Renal pelvis (tissue), 4 donors: ENCODE data around the gene RNGTT. TPM values are rescaled to one million over a fixed set of nuclear protein-coding genes. Genes with fewer than 3 reads are reported as not detected.
A peak's percentile ranks its signal among the peaks of the same experiment; 100 is the strongest.
"Not testable (repeated sequence)": the region's sequence is repeated elsewhere in the genome, so short reads cannot be mapped to it uniquely, and the experiment has no call there.

ENCODE experiments used
- DNase-seq: peaks from one replicate; pipeline ENCODE4 v3.0.0-alpha.2; 2013
- polyA plus RNA-seq, 3 donors: library from polyadenylated mRNA; unstranded; fragments of 120-200 nt; gene quantifications; one replicate each; pipeline ENCODE4 v1.2.1, GENCODE V29; 2013; ENCODE audit not compliant: insufficient read length in 3 of 3

RNGTT gene
- polyA plus RNA-seq, 3 donors = 13.6 to 16.1 (median 13.8) TPM

DNA sequence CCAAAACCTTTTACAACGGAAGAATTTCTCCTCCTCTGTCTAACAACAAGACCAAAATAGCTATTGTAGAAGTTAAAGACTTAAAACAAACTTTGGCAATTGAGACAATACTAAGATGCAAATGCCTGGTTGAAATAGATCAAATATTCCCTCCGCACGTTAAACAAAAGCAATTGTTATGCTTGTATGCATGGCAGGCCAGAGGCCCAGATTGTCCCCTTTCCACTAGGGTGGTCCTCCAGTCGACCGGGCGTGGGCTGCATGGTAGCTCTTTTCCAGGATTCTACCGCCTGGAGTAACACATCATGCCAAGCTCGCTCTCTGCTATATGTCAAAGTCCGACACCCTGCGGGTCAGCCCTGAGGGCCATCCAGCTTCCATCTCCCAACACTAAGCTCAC is 234.7 kb downstream of the RNGTT start:
- no peak for DNase-seq

DNA sequence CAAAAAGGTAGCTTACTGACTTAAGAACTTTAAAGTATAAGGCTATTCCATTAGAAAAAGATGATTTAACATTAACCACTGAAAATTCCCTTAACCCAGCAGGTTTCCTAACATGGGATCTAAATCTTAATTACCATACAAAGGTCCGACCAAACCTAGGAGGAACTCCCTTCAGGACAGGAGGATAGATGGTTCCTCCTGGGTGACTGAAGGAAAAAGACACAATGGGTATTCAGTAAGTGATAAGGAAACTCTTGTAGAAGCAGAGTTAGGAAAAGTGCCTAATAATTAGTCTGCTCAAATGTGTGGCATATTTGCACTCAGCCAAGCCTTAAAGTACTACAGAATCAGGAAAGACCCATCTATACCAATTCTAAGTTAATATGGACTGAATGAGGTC is 237.0 kb downstream of the RNGTT start:
- not testable (repeated sequence) for DNase-seq

DNA sequence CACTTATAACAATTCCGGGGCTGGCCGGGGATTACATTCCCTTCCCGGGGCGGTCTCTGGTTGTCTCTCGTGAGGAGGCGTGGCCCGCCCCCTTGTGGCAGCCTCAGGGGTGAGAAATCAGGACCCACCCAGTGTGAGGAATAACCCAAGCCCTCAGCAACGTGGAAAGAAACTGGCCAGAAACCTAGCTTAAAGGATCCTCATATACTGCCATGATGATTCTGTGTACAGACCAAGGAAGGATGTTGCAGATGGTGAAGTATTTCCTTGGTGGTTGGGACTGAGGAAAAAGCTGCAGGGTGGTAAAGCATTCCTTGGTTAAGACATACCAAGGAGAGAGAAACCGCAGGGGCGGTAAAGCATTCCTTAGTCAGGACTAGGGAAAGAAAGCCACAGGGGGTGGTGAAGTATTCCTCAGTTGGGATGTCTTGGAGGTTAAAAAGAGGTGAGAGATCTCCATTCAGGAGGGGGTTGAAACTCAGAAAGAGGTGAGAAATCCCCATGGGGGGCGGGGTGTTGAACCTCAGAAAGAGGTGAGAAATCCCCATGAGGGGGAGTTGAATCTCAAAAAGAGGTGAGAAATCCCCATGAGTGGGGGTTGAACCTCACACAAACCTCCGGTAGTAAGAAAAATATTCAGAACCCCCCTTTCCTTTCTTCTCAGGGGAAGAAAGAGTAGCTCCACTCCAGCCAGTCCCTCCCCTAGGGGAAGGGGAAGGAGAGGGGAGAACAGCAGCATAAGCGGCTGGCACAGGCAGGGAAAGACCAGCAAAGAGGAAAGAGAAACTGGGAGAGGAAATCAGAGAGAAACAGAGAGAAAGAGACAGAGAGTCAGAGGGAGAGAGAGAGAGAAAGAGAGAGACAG is 238.1 kb downstream of the RNGTT start:
- DNase-seq = peak; percentile 4

DNA sequence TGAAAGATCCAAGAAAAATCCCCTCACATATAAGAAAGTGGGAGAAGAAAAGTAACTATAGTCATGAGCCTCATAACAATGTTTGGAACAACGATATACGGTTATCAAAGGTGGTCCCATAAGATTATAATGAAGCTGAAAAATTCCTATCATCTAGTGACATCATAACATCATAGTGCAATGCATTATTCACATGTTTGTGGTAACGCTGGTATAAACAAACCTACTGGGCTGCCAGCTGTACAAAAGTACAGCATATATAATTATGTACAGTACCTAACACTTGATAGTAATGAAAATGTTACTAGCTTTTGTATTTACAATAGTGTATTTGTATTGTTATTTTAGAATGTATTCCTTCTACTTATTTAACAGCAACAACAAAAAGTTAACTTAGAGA is 240.7 kb downstream of the RNGTT start:
- DNase-seq = no peak

DNA sequence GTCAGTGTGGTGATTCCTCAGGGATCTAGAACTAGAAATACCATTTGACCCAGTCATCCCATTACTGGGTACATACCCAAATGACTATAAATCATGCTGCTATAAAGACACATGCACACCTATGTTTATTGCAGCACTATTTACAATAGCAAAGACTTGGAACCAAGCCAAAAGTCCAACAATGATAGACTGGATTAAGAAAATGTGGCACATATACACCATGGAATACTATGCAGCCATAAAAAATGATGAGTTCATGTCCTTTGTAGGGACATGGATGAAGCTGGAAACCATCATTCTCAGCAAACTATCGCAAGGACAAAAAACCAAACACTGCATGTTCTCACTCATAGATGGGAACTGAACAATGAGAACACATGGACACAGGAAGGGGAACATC is 247.0 kb downstream of the RNGTT start:
- not testable (repeated sequence) for DNase-seq

DNA sequence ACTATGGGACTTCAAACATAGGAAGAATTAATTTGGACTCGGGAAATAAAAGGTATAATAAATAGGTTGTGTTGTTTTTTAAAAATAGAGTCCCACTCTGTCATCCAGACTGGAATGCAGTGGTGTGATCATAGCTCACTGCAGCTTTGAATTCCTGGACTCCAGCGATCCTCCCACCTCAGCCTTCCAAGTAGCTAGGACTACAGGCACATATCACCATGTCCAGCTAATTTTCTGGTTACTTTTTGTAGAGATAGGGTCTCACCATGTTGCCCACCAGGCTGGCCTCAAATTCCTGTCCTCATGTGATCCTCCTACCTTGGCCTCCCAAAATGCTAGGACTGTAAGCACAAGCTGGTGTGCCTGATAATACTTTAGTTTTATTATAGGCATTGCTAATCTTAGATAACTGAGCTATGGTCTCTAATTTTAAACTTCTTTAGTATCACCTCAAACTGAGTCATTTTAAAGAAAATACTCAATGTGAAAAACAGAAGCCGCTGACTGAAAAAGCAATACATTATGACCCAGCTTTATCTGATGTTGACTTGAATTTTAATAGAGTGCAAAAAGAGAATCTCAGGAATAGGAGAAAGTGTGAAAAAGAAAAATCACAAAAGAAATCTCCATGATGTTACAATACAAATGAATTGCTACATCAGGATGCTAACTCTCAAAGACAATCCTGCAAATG is 251.0 kb downstream of the RNGTT start:
- DNase-seq = no peak

DNA sequence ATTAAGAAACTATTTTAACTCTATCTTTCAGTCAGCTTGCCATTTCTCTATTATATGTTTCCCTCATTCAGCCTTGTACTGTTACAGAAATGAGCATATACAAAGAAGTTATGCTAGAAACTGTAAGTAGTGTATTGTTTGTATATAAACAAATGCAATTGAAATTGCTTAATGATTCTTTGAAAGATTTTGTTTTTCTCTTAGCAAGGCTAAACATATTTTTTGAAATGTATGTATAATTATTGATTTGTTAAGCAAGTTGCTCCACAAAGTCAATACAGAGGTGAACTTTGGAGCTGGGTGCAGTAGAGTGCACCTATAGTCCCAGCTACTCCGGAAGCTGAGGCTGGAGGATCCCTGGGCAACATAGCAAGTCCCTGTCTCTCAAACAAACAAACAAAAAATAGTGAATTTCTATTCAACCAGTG is 253.6 kb downstream of the RNGTT start:
- DNase-seq = no peak

DNA sequence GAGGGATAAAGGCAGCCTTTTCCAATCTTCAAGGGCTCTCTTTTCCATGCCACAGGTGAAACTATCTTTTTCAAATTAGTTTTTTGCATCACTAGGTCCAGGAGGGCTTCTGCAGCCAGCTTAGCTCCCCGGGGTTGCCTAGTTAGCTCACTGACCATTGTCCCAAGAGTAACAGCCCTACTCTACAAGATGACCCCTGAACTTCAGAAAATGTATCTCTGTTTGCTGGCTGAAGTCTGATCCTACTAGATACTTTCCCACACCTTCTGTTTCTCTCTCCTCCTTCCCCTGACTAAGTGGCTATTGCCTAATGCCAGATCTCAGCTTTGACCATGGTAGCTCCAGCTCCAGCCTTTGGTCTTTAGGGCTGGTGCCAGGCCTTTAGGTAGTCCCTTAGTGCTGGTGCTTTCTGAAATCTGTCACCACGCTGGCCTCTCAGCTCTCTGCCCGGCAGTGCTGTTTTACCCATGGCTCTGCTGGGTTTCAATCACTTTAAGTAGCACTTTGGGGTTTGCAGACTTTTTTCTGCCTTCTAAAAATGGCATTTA is 255.1 kb downstream of the RNGTT start:
- DNase-seq = no peak

DNA sequence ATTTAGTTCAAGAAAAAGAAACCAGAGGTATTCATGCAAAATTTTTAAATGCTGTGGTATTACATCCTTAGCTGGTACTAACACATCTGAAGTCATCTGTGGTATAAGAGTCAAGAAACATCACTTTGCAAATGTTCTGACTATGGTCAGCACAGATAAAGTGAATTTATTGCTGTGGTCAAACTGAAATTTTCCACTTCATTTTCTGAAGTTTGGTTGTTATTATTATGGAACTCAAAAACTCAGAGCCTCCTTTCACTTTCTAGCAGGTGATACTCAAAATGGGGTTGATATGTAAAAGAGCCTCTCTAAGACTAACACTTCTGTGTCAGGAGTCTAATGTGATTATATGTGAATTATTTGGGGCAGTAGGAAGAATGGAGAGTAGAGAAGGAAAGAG is 257.8 kb downstream of the RNGTT start:
- no peak for DNase-seq

DNA sequence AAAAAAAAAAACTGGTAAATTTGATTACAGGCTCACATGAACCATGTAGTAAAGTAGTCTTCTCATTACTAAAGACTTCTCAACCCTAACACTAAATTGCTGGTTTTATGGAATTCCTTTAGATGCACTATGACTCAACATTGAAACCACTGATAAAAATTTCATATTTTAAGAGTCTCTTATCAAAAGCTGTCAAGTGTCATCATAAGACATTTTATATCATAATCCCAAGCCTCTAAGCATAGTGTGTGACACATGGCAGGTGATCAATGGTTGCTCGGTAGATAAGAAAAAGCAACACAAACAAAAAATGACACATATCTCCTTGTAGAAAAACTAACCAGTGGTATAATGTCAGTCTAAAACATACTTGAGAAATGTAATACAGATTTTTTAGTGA is 258.4 kb downstream of the RNGTT start:
- DNase-seq = no peak

DNA sequence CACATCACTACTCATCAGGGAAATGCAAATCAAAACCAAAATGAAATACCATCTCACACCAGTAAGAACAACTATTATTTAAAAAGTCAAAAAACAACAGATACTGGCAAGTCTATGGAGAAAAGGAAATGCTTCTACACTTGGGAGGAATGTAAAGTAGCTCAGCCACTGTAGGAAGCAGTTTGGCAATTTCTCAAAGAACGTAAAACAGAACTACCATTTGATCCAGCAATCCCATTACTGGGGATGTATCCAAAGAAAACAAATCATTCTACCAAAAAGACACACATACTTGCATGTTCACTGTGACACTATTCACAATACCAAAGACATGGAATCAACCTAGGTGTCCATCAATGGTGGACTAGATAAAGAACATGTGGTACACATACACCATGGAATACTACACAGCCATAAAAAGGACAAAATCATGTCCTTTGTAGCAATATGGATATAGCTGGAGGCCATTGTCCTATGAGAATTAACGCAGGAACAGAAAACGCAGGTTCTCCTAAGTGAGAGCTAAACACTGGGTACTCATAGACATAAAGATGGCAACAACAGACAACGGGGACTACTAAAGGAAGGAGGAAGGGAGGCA is 260.4 kb downstream of the RNGTT start:
- DNase-seq = no peak

DNA sequence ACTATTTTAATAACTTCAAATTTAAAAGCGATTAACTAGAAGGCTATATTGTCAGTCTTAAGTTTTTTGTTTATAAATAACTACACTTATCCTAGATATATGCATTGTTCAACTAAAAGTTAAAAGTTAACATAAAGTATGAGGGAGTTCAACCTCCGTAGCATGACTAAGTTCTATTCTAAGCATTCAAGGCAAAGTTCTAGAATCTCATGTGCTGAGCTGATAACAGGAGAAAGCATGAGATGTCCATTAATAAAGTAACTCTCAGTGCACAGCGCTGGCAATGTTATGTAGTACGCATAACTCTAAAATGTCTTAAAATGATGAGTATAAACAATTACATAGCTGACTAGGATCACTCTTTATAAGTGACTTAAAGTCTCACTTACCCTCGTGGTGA is 264.8 kb downstream of the RNGTT start:
- no peak for DNase-seq

DNA sequence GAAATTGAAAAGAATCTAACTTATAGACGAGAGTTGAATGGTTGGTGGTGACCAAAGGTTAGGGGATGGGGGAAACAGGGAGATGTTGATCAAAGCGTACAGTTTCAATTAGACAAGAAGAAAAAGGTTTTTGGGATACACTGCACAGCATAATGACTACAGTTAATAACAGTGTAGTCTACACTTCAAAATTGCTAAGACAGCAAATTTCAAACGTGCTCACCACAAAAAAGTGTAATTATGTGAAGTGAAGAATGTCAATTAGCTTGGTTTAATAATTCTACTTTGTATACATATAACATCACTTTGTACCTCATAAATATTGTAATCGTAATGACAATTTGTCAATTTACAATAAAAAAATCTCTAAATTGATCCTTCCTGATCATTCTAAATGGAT is 267.5 kb downstream of the RNGTT start:
- no peak for DNase-seq

DNA sequence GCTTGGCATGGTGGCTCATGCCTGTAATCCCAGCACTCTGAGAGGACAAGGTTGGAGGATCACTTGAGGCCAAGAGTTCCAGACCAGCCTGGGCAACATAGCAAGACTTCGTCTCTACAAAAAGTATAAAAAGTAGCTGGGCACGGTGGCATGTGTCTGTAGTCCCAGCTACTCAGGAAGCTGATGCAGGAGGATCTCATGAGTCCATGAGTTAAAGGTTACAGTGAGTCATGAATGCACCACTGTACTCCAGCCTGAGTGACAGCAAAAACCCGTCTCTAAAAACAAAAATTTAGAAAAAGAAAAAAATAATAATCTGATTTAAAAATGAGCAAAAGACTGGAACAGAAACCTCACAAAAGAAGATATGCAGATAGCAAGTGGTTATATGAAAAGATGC is 279.7 kb downstream of the RNGTT start:
- DNase-seq = no peak

DNA sequence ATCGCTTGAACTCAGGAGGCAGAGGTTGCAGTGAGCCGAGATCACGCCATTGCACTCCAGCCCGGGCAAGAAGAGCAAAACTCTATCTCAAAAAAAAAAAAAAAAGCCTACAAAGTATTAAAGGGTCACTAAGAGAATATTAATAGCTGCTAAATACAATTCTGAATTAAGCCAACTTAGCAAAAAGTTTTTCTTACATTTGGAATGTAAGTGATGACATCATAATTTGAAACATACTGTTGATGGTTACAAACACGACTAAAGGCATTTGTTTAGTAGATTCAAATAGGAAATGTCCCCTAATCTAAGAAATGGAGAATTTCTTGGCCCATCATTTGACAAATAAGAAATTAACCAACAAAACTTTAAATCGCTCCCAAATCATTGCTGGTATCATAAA is 282.8 kb downstream of the RNGTT start:
- no peak for DNase-seq

DNA sequence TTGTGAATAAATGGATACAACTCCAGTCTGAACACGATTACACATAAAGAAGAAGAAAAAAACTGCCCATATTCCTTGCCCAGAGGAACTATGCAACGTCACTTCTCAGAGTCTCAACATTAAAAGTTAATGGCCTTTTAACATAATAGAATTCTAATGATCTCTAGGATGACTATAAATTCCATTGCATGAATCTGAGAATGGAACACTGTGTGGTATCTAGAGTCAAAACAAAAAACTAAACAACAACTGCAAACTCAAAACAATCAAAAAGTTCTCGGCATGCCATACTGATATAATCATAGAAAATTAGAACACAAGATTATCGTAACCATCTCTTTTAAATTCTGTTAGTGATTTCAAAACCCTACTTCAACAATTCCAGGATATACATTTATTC is 283.6 kb downstream of the RNGTT start:
- no peak for DNase-seq

DNA sequence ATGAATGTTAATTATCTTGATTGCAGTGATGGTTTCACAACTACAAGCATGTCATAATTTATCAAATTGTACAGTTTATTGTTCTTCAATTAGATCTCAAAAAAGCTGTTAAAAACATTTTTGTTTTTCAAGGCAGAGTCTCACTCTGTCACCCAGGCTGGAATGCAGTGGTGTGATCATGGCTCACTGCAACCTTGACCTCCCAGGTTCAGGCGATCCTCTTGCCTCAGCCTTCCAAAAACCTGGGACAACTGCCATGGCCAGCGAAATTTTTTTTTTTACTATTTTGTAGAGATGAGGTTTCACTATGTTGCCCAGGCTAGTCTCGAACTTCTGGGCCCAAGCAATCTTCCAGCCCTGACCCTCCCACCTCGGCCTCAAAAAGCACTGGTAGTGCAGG is 286.1 kb downstream of the RNGTT start:
- no peak for DNase-seq

DNA sequence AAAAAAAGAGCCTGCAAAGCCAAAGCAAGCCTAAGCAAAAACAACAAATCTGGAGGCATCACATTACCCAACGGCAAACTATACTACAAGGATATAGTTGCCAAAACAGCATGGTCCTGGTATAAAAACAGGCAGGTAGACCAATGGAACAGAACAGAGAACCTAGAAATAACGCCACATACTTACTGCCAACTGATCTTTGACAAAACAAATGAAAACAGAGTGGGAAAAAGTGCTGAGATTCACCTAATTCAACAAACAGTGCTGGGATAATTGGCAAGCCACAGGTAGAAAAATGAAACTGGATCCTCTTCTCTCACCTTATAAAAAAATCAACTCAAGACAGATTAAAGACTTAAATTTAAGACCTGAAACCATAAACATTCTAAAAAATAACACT is 291.8 kb downstream of the RNGTT start:
- DNase-seq = no peak

DNA sequence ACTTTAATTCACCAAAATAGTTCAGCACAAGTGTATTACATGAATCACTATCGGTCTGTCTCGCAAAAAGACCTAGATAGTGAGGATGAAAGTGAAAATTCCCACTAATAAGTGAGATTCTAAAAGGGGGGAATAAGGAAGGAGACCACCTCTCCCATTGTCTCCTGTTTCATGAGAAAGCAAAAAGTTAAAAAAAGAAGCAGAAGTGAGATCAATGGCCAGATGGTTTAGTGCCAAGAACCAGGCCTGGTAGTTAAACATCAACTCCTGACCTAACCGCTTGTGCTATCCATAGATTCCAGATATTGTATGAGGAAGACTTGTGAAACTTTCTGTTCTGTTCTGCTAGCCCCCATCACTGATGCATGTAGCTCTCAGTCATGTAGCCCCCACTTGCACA is 293.0 kb downstream of the RNGTT start:
- no peak for DNase-seq

DNA sequence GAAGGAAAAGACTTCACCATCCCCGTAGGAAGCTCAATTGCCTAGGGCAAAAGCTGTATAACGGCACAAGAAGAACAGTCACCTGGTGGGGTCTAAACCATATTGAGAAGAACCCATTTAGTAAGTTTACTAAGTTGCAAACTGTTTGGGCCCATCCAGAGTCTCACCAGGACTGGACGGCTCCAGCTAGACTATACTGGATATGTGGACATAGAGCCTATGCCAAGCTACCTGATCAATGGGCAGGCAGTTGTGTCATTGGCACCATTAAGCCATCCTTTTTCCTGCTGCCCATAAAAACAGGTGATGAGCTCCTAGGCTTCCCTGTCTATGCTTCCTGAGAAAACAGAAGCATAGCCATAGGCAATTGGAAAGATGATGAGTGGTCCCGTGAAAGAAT is 293.9 kb downstream of the RNGTT start:
- DNase-seq = no peak

DNA sequence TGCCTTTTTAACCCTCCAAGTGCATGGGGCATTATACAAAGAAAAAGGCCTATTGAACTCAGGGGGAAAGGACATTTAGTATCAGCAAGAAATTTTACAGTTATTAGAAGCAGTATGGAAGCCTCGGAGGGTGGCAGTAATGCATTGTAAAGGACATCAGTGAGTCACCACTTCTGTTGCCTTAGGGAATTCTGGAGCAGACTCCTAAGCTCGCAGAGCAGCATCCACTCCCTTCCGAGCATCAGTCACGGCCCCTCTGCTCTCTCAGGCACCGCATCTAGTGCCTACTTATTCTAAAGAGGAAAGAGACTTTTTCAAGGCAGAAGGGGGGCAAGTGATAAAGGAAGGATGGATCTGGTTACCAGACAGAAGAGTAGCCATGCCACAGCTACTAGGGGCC is 296.5 kb downstream of the RNGTT start:
- DNase-seq = no peak

DNA sequence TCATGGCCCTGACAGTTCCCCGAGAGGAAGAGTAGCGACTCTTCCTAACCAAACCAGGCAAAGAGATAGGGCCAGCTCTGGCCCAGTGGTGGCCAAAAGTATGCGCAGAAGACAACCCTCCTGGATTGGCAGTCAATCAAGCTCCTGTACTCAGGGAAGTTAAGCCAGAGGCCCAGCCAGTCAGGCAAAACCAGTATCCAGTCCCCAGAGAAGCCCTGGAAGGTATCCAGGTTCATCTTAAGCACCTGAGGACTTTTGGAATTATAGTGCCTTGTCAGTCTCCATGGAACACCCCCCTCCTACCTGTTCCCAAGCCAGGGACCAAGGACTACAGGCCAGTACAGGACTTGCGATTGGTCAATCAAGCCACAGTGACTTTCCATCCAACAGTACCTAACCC is 298.3 kb downstream of the RNGTT start:
- DNase-seq = no peak

DNA sequence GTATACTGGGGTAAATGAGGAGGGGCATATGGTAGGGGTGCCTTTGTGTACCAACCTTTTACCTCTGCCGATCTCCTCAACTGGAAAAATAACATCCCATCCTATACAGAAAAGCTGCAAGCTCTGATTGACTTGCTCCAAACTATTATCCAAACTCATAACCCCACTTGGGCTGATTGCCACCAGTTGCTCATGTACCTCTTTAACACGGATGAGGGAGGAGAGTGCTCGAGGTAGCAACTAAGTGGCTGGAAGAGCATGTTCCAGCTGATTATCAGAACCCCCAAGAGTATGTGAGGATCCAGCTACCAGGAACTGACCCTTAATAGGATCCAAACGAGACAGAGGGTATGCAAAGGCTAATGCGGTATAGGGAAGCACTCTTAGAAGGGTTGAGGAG is 299.6 kb downstream of the RNGTT start:
- no peak for DNase-seq
